ENCODE results near the gene RPTOR. TPM values are rescaled to one million over a fixed set of nuclear protein-coding genes. Genes with fewer than 3 reads are reported as not detected.

The RPTOR gene
- total RNA-seq, 6 donors from 2014 or later, result 26.8 to 109 (median 36.8) TPM

DNA sequence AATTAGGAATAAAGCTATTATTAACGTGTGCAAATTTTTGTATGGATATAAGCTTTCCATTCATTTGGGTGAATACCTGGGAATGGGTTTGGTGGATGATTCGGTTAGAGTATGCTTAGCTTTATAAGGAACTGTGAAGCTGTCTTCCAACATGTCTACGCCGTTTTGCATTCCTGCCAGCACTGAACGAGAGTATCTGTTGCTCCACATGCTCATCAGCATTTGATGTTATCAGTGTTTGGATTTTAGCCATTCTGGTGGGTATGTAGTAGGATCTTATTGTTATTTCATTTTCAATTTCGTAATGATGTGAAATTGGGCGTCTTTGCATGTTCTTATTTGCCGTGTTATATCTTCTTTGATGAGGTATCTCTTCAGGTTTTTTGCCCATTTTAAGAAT lies 168.0 kb downstream of the RPTOR start:
- Histone ChIP-seq H3K9me3 (no peaks in the 10 kb centered on the region), H3K4me3 (no peak overlapping the region), H3K36me3 (peaks cover 0 to 12% (median 2%) of the 10 kb centered on the region in 4 donors), H3K4me1 (no peaks in the 10 kb centered on the region), H3K27ac (no peak overlapping the region), H3K27me3 (no peaks in the 10 kb centered on the region)
- ATAC-seq (ENCODE audit: low FRiP score in 2 of 2) (no peak), DNase-seq (no peak)
- no peak for TF ChIP-seq CTCF (IDR thresholded peaks at IDR 0.05)
- no peak for TF ChIP-seq EP300 (IDR thresholded peaks at IDR 0.05)
- TF ChIP-seq POLR2AphosphoS5 (IDR thresholded peaks at IDR 0.05), result no peak
- no peak for TF ChIP-seq POLR2A (IDR thresholded peaks at IDR 0.05)
- 79% methylated on average over 8 of the region's 8 CpGs for WGBS, 2 donors

DNA sequence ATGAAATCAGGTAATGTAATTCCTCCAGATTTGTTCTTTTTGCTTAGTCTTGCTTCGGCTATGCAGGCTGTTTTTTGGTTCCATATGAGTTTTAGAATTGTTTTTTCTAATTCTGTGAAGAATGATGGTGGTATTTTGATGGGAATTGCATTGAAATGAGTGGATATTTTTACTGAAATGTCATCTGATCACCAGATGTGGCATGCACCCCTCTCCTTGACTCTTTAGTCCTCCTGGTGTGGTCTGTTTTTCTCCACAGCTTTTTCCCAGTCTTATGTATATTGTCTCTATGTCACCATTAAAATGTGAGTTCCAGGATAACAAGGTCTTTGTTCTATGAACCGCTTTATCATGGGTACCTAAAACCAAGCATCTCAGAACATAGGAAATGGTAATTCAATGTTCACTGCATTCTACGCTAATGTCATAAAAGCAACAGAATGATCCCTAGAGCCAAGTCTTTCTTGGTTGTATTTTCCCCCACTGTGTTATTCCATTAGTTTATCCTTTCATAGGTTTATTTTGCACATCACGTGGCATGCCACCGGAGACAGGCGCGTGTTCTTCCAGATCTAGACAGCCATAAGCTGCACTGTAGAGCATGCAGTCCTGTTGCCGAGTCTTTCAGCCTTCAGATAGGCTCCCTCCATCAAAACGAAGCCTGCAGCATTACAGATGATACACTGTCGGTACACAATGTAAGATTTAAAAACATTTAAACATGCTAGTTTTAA lies 172.5 kb downstream of the RPTOR start:
- Histone ChIP-seq H3K27me3 (no peaks in the 10 kb centered on the region), H3K4me3 (no peak overlapping the region), H3K9me3 (no peaks in the 10 kb centered on the region), H3K4me1 (no peaks in the 10 kb centered on the region), H3K27ac (no peak overlapping the region), H3K36me3 (no peaks in the 10 kb centered on the region)
- no peak for ATAC-seq (ENCODE audit: low FRiP score in 2 of 2)
- no peak for DNase-seq
- WGBS, 2 donors, result 96 to 97% methylated on average over 10 of the region's 10 CpGs
- TF ChIP-seq CTCF (IDR thresholded peaks at IDR 0.05) (no peak), EP300 (IDR thresholded peaks at IDR 0.05) (no peak), POLR2A (IDR thresholded peaks at IDR 0.05) (no peak), POLR2AphosphoS5 (IDR thresholded peaks at IDR 0.05) (no peak)

DNA sequence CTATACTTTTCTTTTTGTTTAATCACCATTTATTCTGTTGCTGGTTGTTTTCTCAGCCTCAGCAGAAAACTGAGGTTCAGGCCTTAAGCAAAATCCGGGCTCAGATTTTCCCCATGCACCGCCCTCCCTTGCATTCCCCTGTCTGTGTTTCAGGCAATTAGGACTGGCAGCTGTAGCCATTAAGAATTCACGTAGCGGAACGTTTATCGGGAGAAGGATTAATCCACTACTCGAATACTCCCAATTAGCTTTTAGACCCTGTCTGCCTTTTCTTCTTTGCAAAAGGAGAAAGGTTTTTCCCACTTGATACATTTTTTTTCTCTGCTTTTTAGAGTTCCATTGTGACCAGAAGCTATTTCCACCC lies 173.1 kb downstream of the RPTOR start:
- no peak overlapping the region for H3K27ac ChIP-seq
- H3K27me3 ChIP-seq, result no peaks in the 10 kb centered on the region
- no peak for ATAC-seq (ENCODE audit: low FRiP score in 2 of 2)
- no peak for DNase-seq
- no peak overlapping the region for H3K4me3 ChIP-seq
- no peaks in the 10 kb centered on the region for H3K4me1 ChIP-seq
- H3K9me3 ChIP-seq, result no peaks in the 10 kb centered on the region
- TF ChIP-seq CTCF (IDR thresholded peaks at IDR 0.05) (no peak), POLR2AphosphoS5 (IDR thresholded peaks at IDR 0.05) (no peak), POLR2A (IDR thresholded peaks at IDR 0.05) (no peak), EP300 (IDR thresholded peaks at IDR 0.05) (no peak)
- H3K36me3 ChIP-seq, result no peaks in the 10 kb centered on the region
- 86 to 97% methylated on average over 7 of the region's 7 CpGs for WGBS, 2 donors

DNA sequence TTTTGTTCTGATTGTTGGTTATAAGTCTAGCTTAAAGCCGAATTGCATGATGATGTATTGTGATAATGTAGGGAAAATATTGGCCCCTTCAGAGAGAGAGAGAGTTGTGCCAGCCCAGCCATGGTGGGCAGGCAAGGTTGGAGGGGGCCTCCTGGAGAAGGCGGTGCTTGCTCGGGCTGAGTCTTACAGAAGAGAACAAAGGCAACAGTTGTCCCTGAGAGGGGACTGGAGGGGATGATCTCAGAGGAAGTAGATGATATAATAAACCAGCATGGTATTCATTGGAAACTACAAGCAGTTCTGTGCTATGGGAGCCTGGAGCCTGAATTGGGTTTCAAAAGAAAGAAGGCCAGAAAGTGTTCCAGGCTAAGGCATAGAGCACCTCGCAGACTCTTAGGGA lies 173.8 kb downstream of the RPTOR start:
- no peak overlapping the region for H3K4me3 ChIP-seq
- no peak overlapping the region for H3K27ac ChIP-seq
- no peaks in the 10 kb centered on the region for H3K27me3 ChIP-seq
- no peaks in the 10 kb centered on the region for H3K36me3 ChIP-seq
- ATAC-seq (ENCODE audit: low FRiP score in 2 of 2), result no peak
- H3K9me3 ChIP-seq, result no peaks in the 10 kb centered on the region
- TF ChIP-seq EP300 (IDR thresholded peaks at IDR 0.05), result no peak
- no peak for TF ChIP-seq POLR2A (IDR thresholded peaks at IDR 0.05)
- no peak for TF ChIP-seq CTCF (IDR thresholded peaks at IDR 0.05)
- no peak for TF ChIP-seq POLR2AphosphoS5 (IDR thresholded peaks at IDR 0.05)
- no peak for DNase-seq
- H3K4me1 ChIP-seq, result no peaks in the 10 kb centered on the region
- WGBS, 2 donors, result 95 to 97% methylated on average over 4 of the region's 4 CpGs

- H3K36me3 ChIP-seq, result no peaks in the 10 kb centered on the region
Observed at GRCh38 chr17:80719449-80719848, 174.8 kb downstream of the RPTOR start.

More at GRCh38 chr17:80719449-80719848, 174.8 kb downstream of the RPTOR start:
- TF ChIP-seq POLR2A (IDR thresholded peaks at IDR 0.05), result no peak
- no peak for TF ChIP-seq EP300 (IDR thresholded peaks at IDR 0.05)
- no peak for TF ChIP-seq POLR2AphosphoS5 (IDR thresholded peaks at IDR 0.05)
- no peak for TF ChIP-seq CTCF (IDR thresholded peaks at IDR 0.05)
- no peak overlapping the region for H3K4me3 ChIP-seq
- no peaks in the 10 kb centered on the region for H3K27me3 ChIP-seq
- no peaks in the 10 kb centered on the region for H3K9me3 ChIP-seq
- DNase-seq, result no peak
- H3K27ac ChIP-seq, result no peak overlapping the region
- no peak for ATAC-seq (ENCODE audit: low FRiP score in 2 of 2)
- 89 to 95% methylated on average over 9 of the region's 9 CpGs for WGBS, 2 donors
- no peaks in the 10 kb centered on the region for H3K4me1 ChIP-seq

Data from upper lobe of left lung (tissue), 6 donors.